GM21825 (cell line): ENCODE measurements around the gene PODN.

ENCODE experiments used
- ATAC-seq: cut with Tn5 transposase; IDR thresholded peaks from one replicate; pipeline ENCODE4 v1.9.1; 2021; ENCODE audit warnings: mild to moderate bottlenecking, moderate library complexity; ENCODE audit not compliant: unreplicated experiment

PODN gene

GRCh38 chr1:53061859-53062707, at the start of gene PODN:
Gene PODN (plus strand): TSS chr1:53062213. CDS start chr1:53069856, 7,643 bp downstream.
- ATAC-seq, result no peak

- ATAC-seq, result peak; percentile 92
These were observed 47.1 kb upstream of the PODN start for GRCh38 chr1:53014791-53015507.

- ATAC-seq, result no peak
These were observed 46.5 kb upstream of the PODN start for GRCh38 chr1:53015508-53015860.

GRCh38 chr1:53016705-53017104, 45.3 kb upstream of the PODN start:
- no peak for ATAC-seq

DNA sequence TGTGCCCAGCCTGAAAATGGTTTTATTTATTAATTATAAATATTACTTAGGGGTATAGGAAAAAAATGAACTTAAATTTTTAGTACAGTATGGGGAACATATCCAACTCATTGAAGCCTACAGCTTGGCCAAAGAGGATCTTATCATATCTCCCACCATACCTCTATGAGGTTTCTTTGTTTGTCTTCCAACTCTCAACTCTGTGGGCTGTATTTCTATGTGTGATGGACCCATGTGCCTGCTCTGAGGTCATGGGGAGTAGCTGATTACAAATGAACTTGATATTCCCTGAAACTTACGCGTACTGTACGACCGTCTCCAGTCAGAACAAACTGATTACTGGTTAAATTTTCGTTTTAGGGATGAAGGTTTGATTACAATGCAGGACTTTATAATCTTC, 41.4 kb upstream of the PODN start:
- ATAC-seq, result no peak

- ATAC-seq, result no peak
These were observed 39.8 kb upstream of the PODN start for GRCh38 chr1:53022179-53022578.

GRCh38 chr1:53023546-53023945, 38.5 kb upstream of the PODN start:
- no peak for ATAC-seq

GRCh38 chr1:53024117-53024516, 37.9 kb upstream of the PODN start:
- no peak for ATAC-seq

GRCh38 chr1:53025034-53025768, 36.8 kb upstream of the PODN start:
- no peak for ATAC-seq

- no peak for ATAC-seq
These were observed 36.3 kb upstream of the PODN start for GRCh38 chr1:53025769-53026112.

DNA sequence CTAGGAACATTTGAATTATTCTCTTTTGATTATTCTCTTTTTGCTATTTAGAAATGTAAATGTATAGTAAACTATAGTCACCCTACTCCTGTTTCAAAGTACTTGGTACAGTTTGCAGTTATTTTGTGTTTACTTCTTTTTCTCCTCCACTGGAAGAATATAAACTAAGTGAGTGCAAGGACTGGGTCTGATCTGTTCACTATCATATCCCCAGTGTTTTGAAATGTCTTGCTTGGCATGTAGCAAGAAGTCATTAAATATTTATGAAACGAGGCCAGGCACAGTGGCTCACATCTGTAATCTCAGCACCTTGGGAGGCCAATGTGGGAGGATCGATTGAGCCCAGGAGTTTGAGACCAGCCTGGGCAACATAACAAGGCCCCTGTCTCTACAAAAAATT, 35.8 kb upstream of the PODN start:
- ATAC-seq, result no peak

- ATAC-seq, result no peak
These were observed 30.3 kb upstream of the PODN start for GRCh38 chr1:53031732-53032131.

DNA sequence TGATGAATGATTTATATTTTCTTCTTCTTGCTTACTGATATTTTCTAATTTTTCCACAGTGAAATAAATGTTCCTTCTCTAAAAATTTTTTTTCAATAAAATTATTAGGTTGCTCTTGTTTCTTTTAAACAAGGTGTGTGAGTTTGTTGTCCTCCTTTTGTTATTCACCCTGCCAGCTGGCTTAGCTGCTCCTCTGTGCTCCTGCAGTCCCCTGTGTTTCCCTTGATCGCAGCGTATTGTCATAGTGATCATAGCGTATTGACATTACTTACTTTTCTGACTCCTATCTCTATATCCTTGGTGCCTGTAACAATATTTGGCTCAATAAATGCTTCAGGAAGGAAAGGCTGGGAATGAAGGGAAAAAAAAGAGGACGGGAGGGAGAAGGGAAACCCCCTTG, 24.9 kb upstream of the PODN start:
- no peak for ATAC-seq

- no peak for ATAC-seq
These were observed 23.4 kb upstream of the PODN start for GRCh38 chr1:53038566-53038965.

GRCh38 chr1:53043271-53043670, 18.7 kb upstream of the PODN start:
- no peak for ATAC-seq

DNA sequence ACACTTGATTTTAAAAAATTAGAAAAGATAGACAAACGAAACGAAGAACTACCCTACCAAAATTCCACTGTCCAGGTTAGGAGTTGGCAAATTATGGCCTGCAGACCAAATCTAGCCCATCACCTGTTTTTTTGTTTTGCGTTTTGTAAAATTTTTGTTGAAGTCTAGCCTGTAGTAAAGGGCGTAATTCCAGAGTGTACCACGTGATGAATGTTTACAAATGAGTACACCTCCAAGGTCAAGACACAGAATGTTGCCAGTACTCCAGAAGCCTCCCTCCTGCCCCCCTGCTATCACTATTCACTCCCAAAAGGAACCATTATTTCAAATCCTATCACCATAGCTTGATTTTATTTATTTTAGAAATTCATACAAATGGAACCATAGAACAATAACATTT, 17.1 kb upstream of the PODN start:
- no peak for ATAC-seq

- no peak for ATAC-seq
These were observed 15.1 kb upstream of the PODN start for GRCh38 chr1:53046930-53047329.

GRCh38 chr1:53047737-53048736, 14.0 kb upstream of the PODN start:
- no peak for ATAC-seq

DNA sequence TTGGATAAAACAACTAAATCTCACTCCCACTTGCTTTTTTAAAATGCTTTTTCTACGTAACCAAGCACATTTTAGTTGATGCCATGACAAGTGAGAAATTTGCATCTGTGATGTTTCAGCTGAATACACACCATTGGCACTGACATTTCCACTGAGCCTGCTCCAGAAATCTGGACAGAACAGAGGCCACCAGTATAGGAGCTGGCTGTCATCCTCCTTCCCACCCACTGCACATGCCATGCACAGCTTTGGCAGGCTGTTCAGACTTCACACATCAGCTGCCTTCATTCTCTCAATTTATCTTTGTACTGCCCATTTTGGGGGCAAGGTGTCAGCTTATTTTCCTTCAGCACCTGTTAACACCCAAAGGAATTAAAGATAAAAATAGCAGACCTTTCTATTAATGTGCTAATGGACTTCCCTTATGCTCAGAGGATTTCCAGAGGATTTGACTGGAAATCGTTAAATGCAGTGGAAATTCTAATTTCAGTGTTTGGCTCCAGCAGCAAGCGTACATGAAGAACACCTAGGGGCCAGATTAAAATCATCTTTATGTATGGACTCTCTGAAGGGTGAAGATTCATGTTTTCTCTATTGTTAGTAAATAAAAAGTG, 12.9 kb upstream of the PODN start:
- no peak for ATAC-seq

DNA sequence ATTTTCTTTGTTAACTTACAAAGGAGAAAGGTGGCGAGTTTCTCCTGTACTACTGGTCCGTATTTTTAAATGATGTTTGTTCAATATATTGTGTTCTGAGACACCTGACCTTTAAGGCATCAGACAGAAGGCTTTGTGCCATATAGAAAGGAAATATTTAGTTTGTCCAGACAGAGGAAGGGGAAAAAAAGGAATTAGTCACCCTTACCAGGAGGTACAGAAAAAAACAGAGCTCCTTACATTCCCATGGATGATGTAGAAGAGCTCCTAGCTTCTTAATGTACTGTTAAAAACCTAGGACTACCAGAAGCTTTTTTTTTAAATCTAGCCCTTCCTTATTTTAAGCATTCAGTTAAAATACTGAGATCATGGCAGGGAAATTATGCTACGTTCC, 12.4 kb upstream of the PODN start:
- no peak for ATAC-seq
